GM21528 (cell line): Measurements from ENCODE around the gene ZNF746.
A peak's percentile ranks its signal among the peaks of the same experiment; 100 is the strongest.
"Not testable (repeated sequence)": the region's sequence is repeated elsewhere in the genome, so short reads cannot be mapped to it uniquely, and the experiment has no call there.

Experiments
- ATAC-seq: cut with Tn5 transposase; IDR thresholded peaks from one replicate; pipeline ENCODE4 v1.9.1; 2021; ENCODE audit warnings: mild to moderate bottlenecking, moderate library complexity; ENCODE audit not compliant: unreplicated experiment, low FRiP score

The ZNF746 gene

DNA sequence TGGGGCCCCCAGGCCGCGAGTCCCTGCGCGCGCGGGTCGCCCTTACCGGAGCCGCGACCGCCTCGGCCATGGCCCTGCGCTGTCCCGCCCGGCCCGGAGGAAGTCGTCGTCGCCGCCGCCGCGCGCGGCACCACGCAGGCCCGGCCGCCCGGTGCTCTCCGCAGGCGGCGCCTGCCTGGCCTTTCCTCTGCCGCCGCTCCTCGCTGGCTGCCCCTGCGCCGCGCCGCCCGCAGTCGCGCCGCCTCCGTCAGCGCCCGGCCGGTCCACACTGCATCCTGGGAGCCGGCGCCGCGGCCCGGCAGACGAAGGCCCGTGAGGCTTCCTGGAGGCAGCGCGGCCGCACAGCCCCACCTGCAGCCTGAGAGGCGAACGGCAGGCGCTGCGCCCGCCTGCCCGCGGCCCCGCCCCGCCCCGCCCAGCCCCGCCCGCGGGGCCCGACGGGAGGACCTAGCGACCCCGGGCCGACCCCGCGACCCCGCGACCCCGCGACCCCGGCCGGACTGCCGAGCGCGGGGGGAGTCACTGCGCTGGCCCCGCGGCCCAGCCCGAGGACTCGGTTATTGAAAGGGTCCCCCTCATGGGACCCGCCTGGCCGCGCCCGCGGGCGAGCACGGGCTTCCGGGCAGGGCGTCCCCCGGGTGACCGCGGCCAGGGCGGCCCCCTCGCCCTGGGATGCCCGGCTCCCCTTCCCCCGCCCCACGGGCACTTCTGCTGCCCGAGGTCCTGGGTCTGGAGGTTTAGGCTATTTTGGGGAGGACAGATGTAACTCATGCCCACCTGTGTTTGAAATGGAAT lies at the start of gene ZNF746:
ZNF746 (minus strand) TSS at position 343 of the 795 bp plus-strand sequence; CDS start at position 70, 273 bp downstream.
- ATAC-seq, result peak; percentile 94

GRCh38 chr7:149547126-149547525 lies 49.5 kb upstream of the ZNF746 start:
- ATAC-seq, result no peak

DNA sequence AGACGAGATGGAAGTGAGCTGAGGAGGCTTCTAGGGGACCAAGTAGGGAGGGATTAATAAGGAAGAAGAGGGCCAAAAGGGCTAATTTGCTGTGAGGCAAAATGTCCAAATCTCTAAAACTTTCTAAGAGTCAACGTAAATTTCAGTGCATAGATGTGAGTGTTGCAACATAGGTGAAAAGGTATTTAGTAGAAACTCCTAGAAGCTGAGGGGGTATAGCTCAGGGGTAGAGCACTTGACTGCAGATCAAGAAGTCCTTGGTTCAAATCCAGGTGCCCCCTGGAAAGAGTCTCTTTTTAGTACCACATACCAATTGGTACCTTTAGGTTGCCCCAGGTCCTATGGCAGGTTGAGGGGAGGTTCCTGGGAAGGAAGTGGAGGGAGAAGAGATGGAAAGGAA lies 48.7 kb upstream of the ZNF746 start:
- no peak for ATAC-seq

DNA sequence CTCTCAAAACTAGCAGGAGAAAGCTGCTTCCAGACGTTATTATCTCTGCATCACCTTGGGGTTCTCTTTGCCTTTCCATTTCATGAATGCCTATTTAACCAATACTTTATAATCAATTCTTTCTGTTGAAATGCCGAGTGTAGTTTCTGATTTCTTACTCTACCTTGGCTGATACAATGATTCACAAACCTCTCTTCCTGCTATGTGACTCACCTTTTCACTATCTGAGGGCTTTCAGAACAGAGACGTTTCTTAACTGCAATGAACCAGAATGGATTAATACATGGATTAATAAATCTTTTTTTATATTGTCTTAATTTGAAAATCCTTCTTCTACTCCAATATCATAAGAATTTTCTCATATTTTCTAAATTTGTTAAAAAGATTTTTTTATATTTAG lies 46.4 kb upstream of the ZNF746 start:
- ATAC-seq, result no peak

DNA sequence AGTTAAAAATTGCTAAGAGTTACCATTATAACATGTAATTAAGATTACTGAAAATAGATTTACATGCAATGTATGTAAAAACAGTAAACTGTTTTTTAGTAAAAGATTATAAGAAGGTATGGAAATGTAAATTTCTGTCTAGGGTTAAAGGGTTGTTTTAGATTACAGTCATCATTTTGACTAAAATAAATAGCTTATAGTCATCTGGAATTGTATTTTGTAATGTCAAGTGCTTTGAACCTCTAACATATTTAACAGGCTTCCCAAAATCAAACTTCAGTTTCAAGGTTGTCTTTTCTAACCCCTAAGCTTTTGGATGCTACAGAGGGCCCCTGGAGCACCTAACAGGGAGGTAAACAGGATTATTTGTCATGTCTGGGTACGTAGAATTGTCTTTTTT lies 35.0 kb upstream of the ZNF746 start:
- ATAC-seq, result no peak

DNA sequence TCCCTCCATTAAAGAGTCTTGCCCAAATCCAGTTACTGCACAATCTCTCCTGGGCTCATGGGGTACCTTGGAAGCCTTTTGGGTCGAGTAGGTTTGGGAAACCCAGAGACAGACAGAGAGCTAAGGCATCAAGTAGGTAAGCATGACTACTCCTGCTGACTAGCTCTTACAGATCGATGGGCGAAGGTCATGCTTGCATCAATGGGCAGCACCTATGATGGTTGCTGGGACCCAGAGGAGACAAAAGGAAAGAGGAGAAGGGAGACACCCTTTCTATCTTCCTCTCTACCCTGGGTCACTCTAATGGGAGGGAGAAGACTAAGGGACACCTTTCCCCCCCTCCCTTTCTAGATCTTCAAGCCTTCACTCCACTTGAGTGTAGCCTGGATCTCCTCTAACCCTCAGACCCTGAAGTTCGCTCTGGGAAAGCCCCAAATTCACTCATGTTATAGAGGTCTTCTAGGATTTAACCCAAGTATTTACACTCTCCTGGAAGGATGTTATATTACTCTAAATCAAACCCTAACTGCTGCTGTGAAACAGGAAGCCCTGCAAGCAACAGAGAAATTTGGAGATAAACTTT lies 31.6 kb upstream of the ZNF746 start:
- ATAC-seq, result no peak

GRCh38 chr7:149527414-149527813 lies 29.8 kb upstream of the ZNF746 start:
- ATAC-seq, result no peak

DNA sequence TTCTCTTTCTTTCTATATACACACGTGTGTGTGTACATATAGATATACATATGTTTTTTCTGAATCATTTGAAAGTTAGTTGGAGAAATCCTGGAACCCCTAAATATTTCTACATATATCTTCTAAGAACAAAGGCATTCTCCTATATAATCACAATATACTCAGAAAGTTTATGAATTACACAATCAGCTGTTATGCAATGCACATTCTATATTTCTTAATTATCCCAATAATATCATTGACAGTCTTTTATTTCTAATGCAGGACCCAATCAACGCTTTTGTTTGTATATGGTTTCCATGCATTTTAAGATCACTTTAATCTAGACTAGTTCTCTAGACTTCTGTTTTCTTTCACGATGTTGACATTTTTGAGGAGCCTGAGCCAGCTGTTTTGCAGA lies 27.7 kb upstream of the ZNF746 start:
- no peak for ATAC-seq

DNA sequence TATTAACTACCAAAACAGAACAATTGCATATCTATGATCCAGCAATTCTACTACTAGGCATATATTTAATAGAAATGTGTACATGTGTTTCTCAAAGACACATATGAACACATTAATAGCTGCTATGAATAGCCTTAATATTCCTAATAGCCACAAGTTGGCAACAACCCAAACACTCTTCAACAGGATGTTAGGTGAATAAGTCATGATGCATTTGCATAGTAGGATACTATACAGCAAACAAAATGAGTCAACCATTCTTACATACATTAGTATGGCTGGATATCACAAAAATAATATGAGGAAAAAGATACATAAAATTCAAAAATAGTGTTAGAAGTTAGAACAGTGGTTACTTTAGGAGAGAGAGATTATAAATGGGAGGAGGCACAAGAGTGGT lies 26.8 kb upstream of the ZNF746 start:
- no peak for ATAC-seq

GRCh38 chr7:149510248-149510647 lies 12.6 kb upstream of the ZNF746 start:
- no peak for ATAC-seq

DNA sequence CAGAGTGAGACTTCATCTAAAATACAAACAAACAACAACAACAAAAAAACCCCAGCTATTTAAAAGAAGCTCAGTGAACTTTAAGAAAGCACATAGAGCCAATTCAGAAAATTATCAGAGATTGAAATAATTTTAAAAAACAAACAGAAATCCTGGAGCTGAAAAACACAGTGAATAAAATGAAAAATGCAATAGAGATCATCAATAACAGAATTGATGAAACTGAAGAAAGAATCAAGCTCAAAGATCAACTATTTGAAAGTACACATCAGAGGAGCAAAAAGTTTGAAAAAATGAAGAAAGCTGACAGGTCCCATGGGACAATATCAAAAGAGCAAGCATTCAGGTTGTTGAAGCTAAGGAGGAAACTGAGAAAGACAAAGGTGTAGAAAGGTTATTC lies 12.2 kb upstream of the ZNF746 start:
- ATAC-seq, result no peak

GRCh38 chr7:149505551-149505950 lies 7.9 kb upstream of the ZNF746 start:
- ATAC-seq, result no peak

- ATAC-seq, result no peak
Measured at GRCh38 chr7:149501651-149502050, 4.0 kb upstream of the ZNF746 start.

- no peak for ATAC-seq
Measured at GRCh38 chr7:149500910-149501309, 3.3 kb upstream of the ZNF746 start.

- ATAC-seq, result no peak
Measured at GRCh38 chr7:149500201-149500600, 2.6 kb upstream of the ZNF746 start.

- ATAC-seq, result no peak
Measured at GRCh38 chr7:149498811-149499210, 1.2 kb upstream of the ZNF746 start.

GRCh38 chr7:149496642-149497391 lies 792 bp downstream of the ZNF746 start:
- peak; percentile 45 for ATAC-seq

GRCh38 chr7:149495785-149496641 lies 1.6 kb downstream of the ZNF746 start:
- no peak for ATAC-seq

DNA sequence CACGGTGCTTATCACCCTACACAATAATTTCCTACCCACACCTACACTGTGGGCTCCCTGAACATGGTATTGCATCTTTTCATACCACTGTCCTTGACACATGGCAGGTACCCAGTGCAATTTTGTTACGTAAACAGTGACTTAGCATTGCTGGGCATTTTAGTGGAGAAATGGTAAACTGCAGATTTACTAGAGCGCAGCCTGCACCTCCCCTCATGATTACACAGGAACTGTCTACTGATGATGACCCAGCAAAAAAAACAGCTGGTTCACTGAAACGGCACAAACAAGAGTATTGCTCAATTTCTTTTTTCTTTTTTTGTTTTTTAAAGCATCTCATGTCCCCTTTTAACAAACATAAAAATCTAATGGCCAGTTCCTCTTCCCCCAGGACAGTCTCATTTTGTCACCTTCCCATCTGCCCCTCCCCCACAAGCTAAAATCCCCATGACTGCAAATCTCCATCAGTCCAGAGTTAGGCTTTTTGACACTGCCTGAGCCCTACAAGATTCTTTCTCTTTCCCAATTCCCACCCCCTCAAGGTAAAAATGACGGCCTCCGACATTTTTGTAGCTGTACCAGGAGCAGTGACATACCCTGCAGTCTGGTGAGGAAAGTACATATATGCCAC lies 2.8 kb downstream of the ZNF746 start:
- no peak for ATAC-seq

- not testable (repeated sequence) for ATAC-seq
Measured at GRCh38 chr7:149493975-149494374, 3.6 kb downstream of the ZNF746 start.
